HUES6 (cell line): ENCODE measurements around the gene LRRC75B.
"Not testable (repeated sequence)": the region's sequence is repeated elsewhere in the genome, so short reads cannot be mapped to it uniquely, and the experiment has no call there.

ENCODE experiments used
- H3K27ac ChIP-seq: 2 replicates; pipeline ENCODE4 v1.7.0; 2013; ENCODE audit warnings: low read depth, mild to moderate bottlenecking, low read length, inconsistent platforms
- H3K27me3 ChIP-seq: 2 replicates; pipeline ENCODE4 v1.6.1; 2013; ENCODE audit warnings: low read length; ENCODE audit not compliant: control insufficient read depth, insufficient read depth
- H3K36me3 ChIP-seq: 2 replicates; pipeline ENCODE4 v1.6.1; 2013; ENCODE audit warnings: low read length; ENCODE audit not compliant: control insufficient read depth, insufficient read depth
- H3K4me1 ChIP-seq: 2 replicates; pipeline ENCODE4 v1.6.1; 2013; ENCODE audit warnings: low read length; ENCODE audit not compliant: control insufficient read depth, insufficient read depth
- H3K4me3 ChIP-seq: 2 replicates; pipeline ENCODE4 v1.5.1; 2013; ENCODE audit warnings: low read depth, low read length
- H3K9ac ChIP-seq: one replicate; pipeline ENCODE4 v1.6.1; 2013; ENCODE audit warnings: mild to moderate bottlenecking, low read length
- H3K9me3 ChIP-seq: 2 replicates; pipeline ENCODE4 v1.6.1; 2013; ENCODE audit warnings: low read depth, low read length; ENCODE audit not compliant: control insufficient read depth, insufficient read depth

Gene LRRC75B

GRCh38 chr22:24592851-24593558 is at the start of gene LRRC75B:
TSS of gene LRRC75B (minus strand) at chr22:24593073. CDS start at chr22:24593039, 34 bp downstream.
- no peaks in the 10 kb centered on the region for H3K9me3 ChIP-seq
- H3K36me3 ChIP-seq, result peaks cover 15% of the 10 kb centered on the region
- no peaks in the 10 kb centered on the region for H3K27me3 ChIP-seq
- H3K9ac ChIP-seq, result peak within 1 kb of the TSS; percentile 83
- H3K4me1 ChIP-seq, result peaks cover 21% of the 10 kb centered on the region
- H3K4me3 ChIP-seq, result peak within 1 kb of the TSS; percentile 93
- peak within 1 kb of the TSS; percentile 83; the same call in 1 of the 2 replicates for H3K27ac ChIP-seq

GRCh38 chr22:24642307-24642706 is 49.4 kb upstream of the LRRC75B start:
- H3K4me3 ChIP-seq, H3K27me3 ChIP-seq, H3K9ac ChIP-seq, H3K4me1 ChIP-seq, H3K36me3 ChIP-seq, H3K27ac ChIP-seq, H3K9me3 ChIP-seq: not testable (repeated sequence)

- H3K4me3 ChIP-seq, H3K36me3 ChIP-seq, H3K9ac ChIP-seq, H3K27me3 ChIP-seq, H3K27ac ChIP-seq, H3K9me3 ChIP-seq: not testable (repeated sequence)
- peaks cover 18% of the 10 kb centered on the region for H3K4me1 ChIP-seq
These were observed 43.6 kb upstream of the LRRC75B start for GRCh38 chr22:24636513-24636912.

GRCh38 chr22:24634776-24635389 is 42.0 kb upstream of the LRRC75B start:
- not testable (repeated sequence) for H3K27me3 ChIP-seq, H3K27ac ChIP-seq, H3K36me3 ChIP-seq, H3K9ac ChIP-seq, H3K4me3 ChIP-seq, H3K9me3 ChIP-seq
- H3K4me1 ChIP-seq, result peaks cover 33% of the 10 kb centered on the region

GRCh38 chr22:24633231-24634023 is 40.6 kb upstream of the LRRC75B start:
- Histone ChIP-seq H3K4me1 (peaks cover 33% of the 10 kb centered on the region), H3K9ac (peak overlapping the region; percentile 21), H3K4me3 (peak overlapping the region; percentile 32; the same call in 1 of the 2 replicates)
- not testable (repeated sequence) for H3K27me3 ChIP-seq, H3K9me3 ChIP-seq, H3K27ac ChIP-seq, H3K36me3 ChIP-seq

GRCh38 chr22:24632642-24633041 is 39.8 kb upstream of the LRRC75B start:
- H3K9me3 ChIP-seq, H3K27ac ChIP-seq, H3K27me3 ChIP-seq, H3K36me3 ChIP-seq: not testable (repeated sequence)
- Histone ChIP-seq H3K4me3 (peak overlapping the region; percentile 32; the same call in 1 of the 2 replicates), H3K9ac (peak overlapping the region; percentile 21), H3K4me1 (peaks cover 33% of the 10 kb centered on the region)

- H3K27ac ChIP-seq, result peak overlapping the region; percentile 85; the same call in 1 of the 2 replicates
- not testable (repeated sequence) for H3K4me3 ChIP-seq, H3K36me3 ChIP-seq, H3K9me3 ChIP-seq, H3K27me3 ChIP-seq
- peaks cover 33% of the 10 kb centered on the region for H3K4me1 ChIP-seq
- H3K9ac ChIP-seq, result peak overlapping the region; percentile 83
These were observed 38.7 kb upstream of the LRRC75B start for GRCh38 chr22:24631430-24632122.

GRCh38 chr22:24630812-24631427 is 38.0 kb upstream of the LRRC75B start:
- peaks cover 33% of the 10 kb centered on the region for H3K4me1 ChIP-seq
- H3K27ac ChIP-seq, result peak overlapping the region; percentile 85; the same call in 1 of the 2 replicates
- H3K36me3 ChIP-seq, H3K27me3 ChIP-seq, H3K9me3 ChIP-seq, H3K4me3 ChIP-seq: not testable (repeated sequence)
- H3K9ac ChIP-seq, result peak overlapping the region; percentile 83

- not testable (repeated sequence) for H3K4me3 ChIP-seq, H3K27me3 ChIP-seq, H3K27ac ChIP-seq, H3K9ac ChIP-seq, H3K36me3 ChIP-seq, H3K9me3 ChIP-seq
- peaks cover 31% of the 10 kb centered on the region for H3K4me1 ChIP-seq
These were observed 36.2 kb upstream of the LRRC75B start for GRCh38 chr22:24629069-24629468.

GRCh38 chr22:24627911-24628310 is 35.0 kb upstream of the LRRC75B start:
- not testable (repeated sequence) for H3K9me3 ChIP-seq, H3K27ac ChIP-seq, H3K4me3 ChIP-seq, H3K9ac ChIP-seq, H3K27me3 ChIP-seq, H3K36me3 ChIP-seq
- peaks cover 24% of the 10 kb centered on the region for H3K4me1 ChIP-seq
